Caco-2 (cell line): ENCODE measurements around the gene GLRA3. TPM values are rescaled to one million over a fixed set of nuclear protein-coding genes. Genes with fewer than 3 reads are reported as not detected.

Experiments used
- BruUV-seq: library from RNA; stranded (reverse); fragments of 400-500 nt; replicated peaks from 2 replicates; lab custom pipeline; 2021; lab: Mats Ljungman, UMichigan
- CTCF ChIA-PET: fragments of 300-600 bp; sonication (Branson Sonifier 250); formaldehyde crosslinking; loops from one replicate; lab custom pipeline; 2022; ENCODE audit warnings: antibody characterized with exemption; lab: Charles Lee
- POLR2A ChIA-PET: fragments of 300-600 bp; sonication (Branson Sonifier 250); formaldehyde crosslinking; loops from one replicate; lab custom pipeline; 2022; ENCODE audit warnings: antibody characterized with exemption; lab: Charles Lee
- DNase-seq, 2 experiments: peaks; one replicate each; pipeline versions ENCODE4 v3.0.0 to v3.0.0-alpha.2; 2020 to 2022
- H3K27me3 ChIP-seq: replicated peaks from 2 replicates; pipeline ENCODE4 v1.6.0; 2011; ENCODE audit warnings: low read length; ENCODE audit not compliant: control insufficient read depth, insufficient read depth
- H3K36me3 ChIP-seq: 2 replicates; pipeline ENCODE4 v1.5.1; 2011; ENCODE audit warnings: low read length; ENCODE audit not compliant: control insufficient read depth, insufficient read depth
- H3K4me1 ChIP-seq: fragments of 250-450 bp; sonication (Bioruptor Pico); 2 replicates; pipeline ENCODE4 v1.5.1; 2020; ENCODE audit warnings: mild to moderate bottlenecking
- H3K4me3 ChIP-seq: 2 replicates; pipeline ENCODE4 v1.5.1; 2011; ENCODE audit warnings: low read depth, mild to moderate bottlenecking, control low read depth, low read length
- H3K9me3 ChIP-seq: fragments of 250-450 bp; sonication (Bioruptor Pico); 2 replicates; pipeline ENCODE4 v1.5.1; 2020; ENCODE audit warnings: mild to moderate bottlenecking, moderate library complexity
- H3K27ac Mint-ChIP-seq: one replicate; pipeline ENCODE4 v1.8.0; 2022; ENCODE audit warnings: mixed read lengths; ENCODE audit not compliant: unreplicated experiment
- H3K27me3 Mint-ChIP-seq: one replicate; pipeline ENCODE4 v1.8.0; 2022; ENCODE audit warnings: mixed read lengths; ENCODE audit not compliant: insufficient read depth, unreplicated experiment
- H3K36me3 Mint-ChIP-seq: one replicate; pipeline ENCODE4 v1.8.0; 2022; ENCODE audit warnings: mild to moderate bottlenecking, mixed read lengths; ENCODE audit not compliant: insufficient read depth, unreplicated experiment
- H3K4me1 Mint-ChIP-seq: one replicate; pipeline ENCODE4 v1.8.0; 2022; ENCODE audit warnings: low read depth, mixed read lengths; ENCODE audit not compliant: unreplicated experiment
- H3K4me3 Mint-ChIP-seq: one replicate; pipeline ENCODE4 v1.8.0; 2022; ENCODE audit warnings: mild to moderate bottlenecking, moderate library complexity, mixed read lengths; ENCODE audit not compliant: unreplicated experiment
- H3K9me3 Mint-ChIP-seq: one replicate; pipeline ENCODE4 v1.8.0; 2022; ENCODE audit warnings: mixed read lengths; ENCODE audit not compliant: unreplicated experiment
- CTCF ChIP-seq, 2 experiments: fragments of 200-600 bp in 1 of 2; IDR thresholded peaks; 1 replicate in 1 of 2; 2 replicates in 1 of 2; pipeline versions ENCODE4 v1.5.1 to v1.8.0; 2011 to 2022; ENCODE audit warnings: antibody characterized with exemption in 1 of 2, control low read depth in 1 of 2, inconsistent platforms in 1 of 2, low read depth in 1 of 2, low read length in 1 of 2, mild to moderate bottlenecking in 1 of 2, moderate library complexity in 1 of 2; ENCODE audit not compliant: insufficient read depth in 1 of 2, severe bottlenecking in 1 of 2, unreplicated experiment in 1 of 2
- intact Hi-C: fragments of 100-400 bp; cut with micrococcal nuclease; formaldehyde crosslinking; loops from one replicate; pipeline ENCODE4 v1.10.0; 2022; ENCODE audit not compliant: unreplicated experiment
- total RNA-seq: library from RNA; stranded (reverse); gene quantifications from 2 replicates; pipeline ENCODE4 v1.2.3, GENCODE V29; 2022

GLRA3 gene
- total RNA-seq, 1 experiment from 2014 or later, result not detected

GRCh38 chr4:174752026-174752425 is 77.0 kb downstream of the GLRA3 start:
- Mint-ChIP-seq H3K36me3 (no peaks in the 10 kb centered on the region), H3K4me1 (no peaks in the 10 kb centered on the region), H3K9me3 (no peaks in the 10 kb centered on the region), H3K4me3 (no peak overlapping the region), H3K27me3 (peaks cover 7% of the 10 kb centered on the region), H3K27ac (no peak overlapping the region)
- H3K9me3 ChIP-seq, result no peaks in the 10 kb centered on the region
- POLR2A ChIA-PET, result no interaction called here
- intact Hi-C loops, result no loop called here
- no peak overlapping the region for H3K4me3 ChIP-seq
- no peak for DNase-seq
- BruUV-seq, result no TSS peak
- H3K4me1 ChIP-seq, result no peaks in the 10 kb centered on the region
- TF ChIP-seq CTCF (IDR thresholded peaks at IDR 0.05; ENCODE audit: insufficient read depth in 1 of 2, low read depth in 1 of 2, low read length in 1 of 2, severe bottlenecking in 1 of 2, unreplicated experiment in 1 of 2), result no peak
- CTCF ChIA-PET, result no interaction called here
- no peaks in the 10 kb centered on the region for H3K36me3 ChIP-seq
- H3K27me3 ChIP-seq, result no peaks in the 10 kb centered on the region

GRCh38 chr4:174749091-174749490 is 80.0 kb downstream of the GLRA3 start:
- BruUV-seq, result no TSS peak

GRCh38 chr4:174746710-174747109 is 82.3 kb downstream of the GLRA3 start:
- TF ChIP-seq CTCF (IDR thresholded peaks at IDR 0.05; ENCODE audit: insufficient read depth in 1 of 2, low read depth in 1 of 2, low read length in 1 of 2, severe bottlenecking in 1 of 2, unreplicated experiment in 1 of 2), result no peak
- Histone ChIP-seq H3K4me3 (no peak overlapping the region), H3K4me1 (no peaks in the 10 kb centered on the region), H3K36me3 (no peaks in the 10 kb centered on the region), H3K9me3 (0 out of 2 replicates have a peak, but pooled peaks cover 4% of the 10 kb centered on the region), H3K27me3 (no peaks in the 10 kb centered on the region)
- H3K4me3 Mint-ChIP-seq, result no peak overlapping the region
- H3K27ac Mint-ChIP-seq, result no peak overlapping the region
- H3K36me3 Mint-ChIP-seq, result no peaks in the 10 kb centered on the region
- H3K4me1 Mint-ChIP-seq, result no peaks in the 10 kb centered on the region
- no peak for DNase-seq
- H3K27me3 Mint-ChIP-seq, result peaks cover 6% of the 10 kb centered on the region
- BruUV-seq, result no TSS peak
- intact Hi-C loops, result loop anchor here (10.0 kb wide), 1 partner anchor 1542 kb away; no protein-coding TSS in a partner anchor
- no peaks in the 10 kb centered on the region for H3K9me3 Mint-ChIP-seq
- CTCF ChIA-PET, result no interaction called here
- POLR2A ChIA-PET, result no interaction called here

More at GRCh38 chr4:174749091-174749490, 80.0 kb downstream of the GLRA3 start:
- H3K27ac Mint-ChIP-seq, result no peak overlapping the region
- H3K36me3 ChIP-seq, result no peaks in the 10 kb centered on the region
- H3K9me3 ChIP-seq, result 0 out of 2 replicates have a peak, but pooled peaks cover 4% of the 10 kb centered on the region
- H3K4me1 ChIP-seq, result no peaks in the 10 kb centered on the region
- H3K27me3 Mint-ChIP-seq, result peaks cover 7% of the 10 kb centered on the region
- no peak overlapping the region for H3K4me3 Mint-ChIP-seq
- intact Hi-C loops, result loop anchor here (10.0 kb wide), 1 partner anchor 1544 kb away; no protein-coding TSS in a partner anchor
- no peaks in the 10 kb centered on the region for H3K4me1 Mint-ChIP-seq
- no peak overlapping the region for H3K4me3 ChIP-seq
- no peak for DNase-seq
- H3K27me3 ChIP-seq, result no peaks in the 10 kb centered on the region
- no peak for TF ChIP-seq CTCF (IDR thresholded peaks at IDR 0.05; ENCODE audit: insufficient read depth in 1 of 2, low read depth in 1 of 2, low read length in 1 of 2, severe bottlenecking in 1 of 2, unreplicated experiment in 1 of 2)
- no peaks in the 10 kb centered on the region for H3K36me3 Mint-ChIP-seq
- H3K9me3 Mint-ChIP-seq, result no peaks in the 10 kb centered on the region
- POLR2A ChIA-PET, result no interaction called here
- CTCF ChIA-PET, result no interaction called here
